ELF-1 (cell line): Measurements from ENCODE around the gene FOXR1.
A peak's percentile ranks its signal among the peaks of the same experiment; 100 is the strongest.
"Not testable (repeated sequence)": the region's sequence is repeated elsewhere in the genome, so short reads cannot be mapped to it uniquely, and the experiment has no call there.

Experiments used
- DNase-seq: peaks from one replicate; pipeline ENCODE4 v3.0.0-alpha.2; 2016; ENCODE audit warnings: low read depth, low spot score

Gene FOXR1

DNA sequence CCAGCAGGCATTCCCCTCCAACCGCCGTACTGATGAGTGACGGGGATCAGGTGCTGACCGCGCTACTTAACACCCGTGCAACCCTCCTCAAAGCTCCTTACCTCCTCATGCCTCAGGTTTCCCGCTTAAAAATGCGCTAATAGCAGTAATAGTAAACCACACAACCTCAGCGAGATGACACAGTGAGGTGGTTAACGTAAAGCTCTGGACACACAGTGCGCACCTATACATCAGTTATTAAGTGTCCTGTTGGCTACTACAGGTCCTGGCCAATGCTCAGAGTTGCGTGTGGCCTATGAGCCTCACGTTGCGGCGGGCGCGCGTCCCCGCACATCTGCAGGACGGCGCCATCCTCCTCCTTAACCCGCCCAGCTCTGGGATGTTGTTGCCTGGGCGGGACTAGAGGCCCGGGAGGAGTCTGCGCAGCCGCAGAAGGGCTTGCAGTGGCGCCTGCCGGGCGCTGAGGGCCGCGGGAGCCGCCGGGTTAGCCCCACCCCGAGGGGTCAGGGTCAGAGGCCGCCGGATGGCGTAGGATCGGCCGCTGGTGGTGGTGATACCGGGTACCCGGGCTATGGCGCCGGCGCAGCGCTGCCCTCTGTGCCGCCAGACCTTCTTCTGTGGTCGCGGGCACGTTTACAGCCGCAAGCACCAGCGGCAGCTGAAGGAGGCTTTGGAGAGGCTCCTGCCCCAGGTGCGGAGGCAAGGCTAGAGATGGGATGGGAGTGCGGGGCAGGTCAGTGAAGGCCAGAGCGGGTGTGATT, 26.2 kb downstream of the FOXR1 start, which contains the start of gene CENATAC:
Gene CENATAC, plus strand, starts transcription at position 512 of the 761 bp plus-strand sequence. Its CDS starts 60 bp downstream, at position 572.
- DNase-seq, result peak; percentile 96

DNA sequence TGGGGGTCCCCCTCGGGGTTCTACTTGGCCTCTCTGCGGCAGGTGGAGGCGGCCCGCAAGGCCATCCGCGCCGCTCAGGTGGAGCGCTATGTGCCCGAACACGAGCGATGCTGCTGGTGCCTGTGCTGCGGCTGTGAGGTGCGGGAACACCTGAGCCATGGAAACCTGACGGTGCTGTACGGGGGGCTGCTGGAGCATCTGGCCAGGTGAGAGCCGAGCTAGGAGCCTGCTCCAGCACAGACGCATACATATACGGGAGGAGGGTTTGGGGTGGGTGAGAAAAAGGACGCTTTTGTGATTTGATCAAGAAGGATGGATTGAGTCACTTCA, 26.8 kb downstream of the FOXR1 start:
- peak; percentile 46 for DNase-seq

DNA sequence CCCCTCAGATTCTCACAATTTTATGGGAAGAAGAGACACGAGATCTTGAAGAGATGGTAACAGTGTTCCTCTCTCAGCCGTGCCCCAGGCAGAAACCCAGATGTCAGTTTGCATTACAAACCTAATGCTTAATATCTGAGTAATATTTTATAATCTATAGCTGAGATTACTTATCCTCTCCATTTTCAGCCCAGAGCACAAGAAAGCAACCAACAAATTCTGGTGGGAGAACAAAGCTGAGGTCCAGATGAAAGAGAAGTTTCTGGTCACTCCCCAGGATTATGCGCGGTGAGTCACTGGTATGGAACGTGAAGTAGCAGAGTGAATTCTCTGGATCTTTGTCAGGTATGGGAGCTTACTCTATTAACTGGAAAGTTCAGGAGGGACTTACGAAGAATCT, 27.3 kb downstream of the FOXR1 start:
- peak; percentile 71 for DNase-seq

DNA sequence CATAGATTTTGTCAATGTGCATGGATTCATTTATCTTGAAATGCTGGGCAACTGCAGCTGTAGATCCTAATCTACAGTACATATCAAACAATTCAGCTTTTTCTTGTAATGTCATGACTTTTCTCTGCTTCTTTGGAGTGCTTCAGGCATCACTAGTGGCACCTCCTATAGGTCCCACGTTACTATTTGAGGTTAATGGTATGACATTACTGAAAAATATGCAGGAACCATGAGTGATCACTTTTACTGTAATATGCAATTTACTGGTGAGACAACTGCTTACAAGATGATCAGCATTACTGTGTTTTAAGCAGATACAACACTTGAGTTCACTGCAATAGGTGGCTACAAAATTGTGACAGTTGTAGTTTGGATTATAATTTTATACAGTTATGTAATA, 29.3 kb downstream of the FOXR1 start:
- DNase-seq, result no peak

DNA sequence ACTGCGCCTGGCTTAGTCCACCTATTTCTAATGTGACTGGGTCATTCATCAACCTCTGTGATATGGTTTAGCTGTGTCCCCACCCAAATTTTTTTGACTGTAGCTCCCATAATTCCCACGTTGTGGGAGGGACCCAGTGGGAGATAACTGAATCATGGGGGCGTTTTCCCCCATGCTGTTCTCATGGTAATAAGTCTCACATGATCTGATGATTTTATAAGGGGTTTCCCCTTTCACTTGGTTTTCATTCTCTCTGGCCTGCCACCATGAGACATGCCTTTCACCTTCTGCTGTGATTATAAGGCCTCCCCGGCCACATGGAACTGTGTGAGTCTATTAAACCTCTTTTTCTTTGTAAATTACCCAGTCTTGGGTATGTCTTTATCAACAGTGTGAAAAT, 35.1 kb downstream of the FOXR1 start:
- DNase-seq, result no peak

DNA sequence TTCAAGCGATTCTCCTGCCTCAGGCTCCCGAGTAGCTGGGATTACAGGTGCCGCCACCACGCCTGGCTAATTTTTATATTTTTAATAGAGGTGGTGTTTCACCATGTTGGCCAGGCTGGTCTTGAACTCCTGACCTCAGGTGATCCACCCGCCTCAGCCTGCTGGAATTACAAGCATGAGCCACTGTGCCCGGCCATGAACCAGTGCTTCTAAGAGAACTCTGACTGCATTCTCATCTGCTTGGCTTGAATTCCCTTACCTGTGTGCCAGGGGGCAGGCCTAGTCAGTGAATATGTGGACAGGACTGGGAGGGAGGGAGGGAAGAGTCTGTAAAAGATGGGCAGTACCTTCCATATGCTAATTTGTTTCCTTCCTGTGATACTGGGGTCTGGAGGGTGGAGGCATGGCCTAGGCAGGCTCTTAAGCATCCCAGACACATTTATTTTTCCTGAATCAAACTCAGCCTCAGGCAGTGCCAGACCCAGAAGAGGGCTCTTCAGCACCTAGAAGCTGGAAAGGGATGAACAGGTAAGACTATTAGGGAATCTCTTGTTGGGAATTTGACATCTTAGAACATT, 40.0 kb downstream of the FOXR1 start:
- no peak for DNase-seq

DNA sequence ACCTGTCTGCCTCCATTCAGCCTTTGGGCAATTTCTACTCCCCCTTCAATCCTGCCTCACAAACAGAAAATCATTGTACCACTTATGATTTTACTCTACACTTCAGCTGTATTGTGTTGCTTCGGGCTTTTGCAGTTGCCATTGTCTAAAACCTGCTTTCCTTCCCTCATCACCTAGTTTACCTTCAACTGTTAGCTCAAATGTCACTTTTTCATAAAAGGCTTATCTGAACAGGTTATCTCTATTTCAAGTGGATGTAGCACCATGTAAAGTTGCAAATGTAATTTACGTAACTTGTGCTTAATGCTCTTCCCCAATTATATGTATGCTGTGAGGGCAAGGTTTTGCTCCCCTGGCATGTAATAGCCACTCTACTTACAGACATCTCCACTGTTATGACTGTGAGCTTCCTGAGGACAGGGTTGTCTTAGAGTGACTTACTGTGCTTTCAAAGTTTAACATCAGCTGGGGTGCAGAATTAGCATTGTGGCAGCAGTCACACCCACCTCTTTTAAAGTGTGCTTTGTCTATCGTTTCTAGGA, 41.1 kb downstream of the FOXR1 start:
- no peak for DNase-seq

DNA sequence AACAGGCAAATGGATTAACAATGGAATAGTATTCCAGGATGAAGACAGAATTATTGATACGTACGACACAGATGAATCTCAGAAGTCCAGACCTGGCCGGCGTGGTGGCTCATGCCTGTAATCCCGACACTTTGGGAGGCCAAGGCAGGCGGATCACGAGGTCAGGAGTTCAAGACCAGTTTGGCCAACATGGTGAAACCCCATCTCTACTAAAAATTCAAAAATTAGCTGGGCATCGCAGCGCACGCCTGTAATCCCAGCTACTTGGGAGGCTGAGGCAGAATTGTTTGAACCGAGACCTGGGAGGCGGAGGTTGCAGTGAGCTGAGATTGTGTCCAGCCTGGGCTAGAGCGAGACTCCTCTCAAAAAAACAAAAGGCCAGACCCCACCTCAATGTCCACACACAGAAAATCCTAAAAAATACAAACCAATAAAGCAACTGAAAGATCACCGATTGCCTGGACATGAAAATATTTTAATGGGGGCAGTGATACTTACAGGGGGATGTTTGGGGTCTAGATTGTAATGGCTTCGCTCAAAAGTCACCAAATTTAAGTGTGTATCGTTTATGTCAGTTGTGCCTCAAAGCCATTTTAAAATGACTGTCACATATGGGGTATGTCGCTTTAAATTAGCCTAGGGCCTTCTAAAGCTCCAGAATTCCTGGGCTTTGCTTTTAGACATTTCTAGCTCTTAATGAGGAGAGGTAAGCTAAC, 42.8 kb downstream of the FOXR1 start:
- DNase-seq, result no peak

DNA sequence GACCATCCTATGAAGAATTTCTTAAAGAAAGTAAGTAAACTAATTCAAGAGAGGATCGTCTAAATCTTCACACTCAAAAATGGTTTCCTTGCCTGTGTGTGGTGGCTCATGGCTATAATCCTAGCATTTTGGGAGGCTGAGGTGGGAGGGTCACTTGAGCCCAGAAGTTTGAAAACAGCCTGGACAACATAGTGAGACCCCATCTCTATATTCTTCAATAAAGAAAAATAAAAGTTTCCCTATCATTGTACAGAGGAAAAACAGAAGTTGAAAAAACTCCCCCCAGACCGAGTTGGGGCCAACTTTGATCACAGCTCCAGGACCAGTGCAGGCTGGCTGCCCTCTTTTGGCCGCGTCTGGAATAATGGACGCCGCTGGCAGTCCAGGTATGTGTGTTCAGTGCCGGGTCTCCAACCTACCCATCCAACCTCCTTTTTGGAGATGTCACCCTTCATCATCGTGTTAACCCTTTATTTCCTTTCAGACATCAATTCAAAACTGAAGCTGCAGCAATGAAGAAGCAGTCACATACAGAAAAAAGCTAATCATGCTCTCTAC, 43.6 kb downstream of the FOXR1 start:
- no peak for DNase-seq

DNA sequence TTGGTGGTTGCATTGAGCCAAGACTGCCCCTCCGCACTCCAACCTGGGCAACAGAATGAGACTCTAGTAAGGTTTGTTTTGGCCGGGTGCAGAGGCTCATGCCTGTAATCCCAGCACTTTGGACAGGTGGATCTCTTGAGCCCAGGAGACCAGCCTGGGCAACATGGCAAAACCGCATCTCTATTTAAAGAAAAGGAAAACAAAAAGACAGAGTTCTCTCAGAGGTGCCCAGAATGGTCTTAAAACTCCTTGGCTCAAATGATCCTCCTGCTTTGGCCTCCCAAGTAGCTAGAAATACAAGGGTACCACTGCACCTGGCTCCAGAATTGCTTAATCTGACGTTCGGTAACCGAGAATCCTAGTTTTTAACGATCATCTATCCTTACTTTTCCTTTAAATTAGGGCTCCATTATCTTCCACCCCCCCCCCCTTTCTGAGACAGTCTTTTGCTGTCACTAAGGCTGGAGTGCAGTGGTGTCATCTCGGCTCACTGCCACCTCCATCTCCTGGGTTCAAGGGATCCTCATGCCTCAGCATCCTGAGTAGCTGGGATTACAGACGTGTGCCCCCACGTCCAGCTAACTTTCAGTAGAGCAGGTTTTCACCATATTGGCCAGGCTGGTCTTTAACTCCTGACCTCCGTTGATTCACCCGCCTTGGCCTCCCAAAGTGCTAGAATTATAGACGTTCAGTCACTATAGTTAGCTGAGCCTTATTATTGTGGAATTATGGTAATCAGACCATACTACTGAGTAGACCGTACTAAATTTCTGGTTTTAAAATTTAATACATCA, 44.9 kb downstream of the FOXR1 start:
- no peak for DNase-seq

DNA sequence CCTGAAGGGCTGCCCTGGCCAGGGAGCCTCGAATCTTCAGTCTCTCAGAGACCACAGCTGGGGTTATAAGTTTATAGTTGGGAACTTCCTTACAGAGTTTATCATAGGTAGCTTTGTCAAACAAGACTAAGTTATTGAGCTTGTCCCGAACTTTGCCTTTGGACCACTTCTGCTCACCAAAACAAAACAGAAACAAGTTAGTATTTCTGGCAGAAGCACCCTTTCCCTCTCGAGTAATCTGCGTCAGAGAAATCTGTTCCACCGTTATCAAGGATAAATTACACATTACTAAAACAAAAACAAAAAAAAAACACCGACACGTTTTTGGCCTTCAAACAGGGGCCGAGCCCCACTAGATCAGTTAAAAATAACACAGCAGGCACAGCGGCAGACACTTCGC, 45.8 kb downstream of the FOXR1 start:
- not testable (repeated sequence) for DNase-seq

DNA sequence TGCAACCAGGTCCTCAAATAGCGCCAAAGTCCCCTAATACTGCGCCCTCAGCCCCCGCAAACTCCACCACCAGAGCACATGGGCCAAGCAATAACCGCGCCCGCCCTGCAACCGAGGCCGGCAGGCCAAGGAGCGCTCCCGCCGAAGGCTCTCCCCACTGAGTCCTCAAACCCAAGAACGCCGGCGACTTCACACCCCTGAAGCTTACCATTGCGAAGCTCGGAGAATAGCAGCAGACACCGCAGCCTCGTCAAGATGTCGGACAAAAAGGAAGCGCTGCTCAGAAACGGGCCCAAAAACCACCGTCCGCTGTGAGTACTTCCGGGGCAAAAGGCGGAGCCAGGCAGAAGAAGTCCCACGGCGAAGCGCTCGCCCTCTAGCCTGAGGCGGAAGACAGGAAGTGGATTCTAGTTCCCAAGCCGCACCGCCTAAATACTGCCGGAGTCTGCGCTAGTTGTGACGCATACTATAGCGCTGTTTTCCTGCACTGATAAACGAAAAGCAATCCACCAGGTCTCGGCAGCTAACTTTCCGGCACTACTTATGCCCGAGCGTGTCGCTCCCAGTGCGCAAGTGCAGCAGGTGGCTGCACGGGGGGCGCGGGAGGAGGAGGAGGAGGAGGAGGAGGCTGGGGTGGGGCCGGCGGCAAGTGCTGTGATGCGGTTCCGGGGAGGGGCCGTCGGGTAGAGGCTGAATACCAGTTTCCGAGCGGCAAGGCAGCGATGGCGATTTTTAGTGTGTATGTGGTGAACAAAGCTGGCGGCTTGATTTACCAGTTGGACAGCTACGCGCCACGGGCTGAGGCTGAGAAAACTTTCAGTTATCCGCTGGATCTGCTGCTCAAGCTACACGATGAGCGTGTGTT, 46.7 kb downstream of the FOXR1 start, which contains the start of the genes RPS25 and TRAPPC4:
Gene RPS25, minus strand, starts transcription at position 270 of the 865 bp plus-strand sequence. Its CDS starts 59 bp downstream, at position 211.
Gene TRAPPC4, plus strand, starts transcription at position 693 of the 865 bp plus-strand sequence. Its CDS starts 30 bp downstream, at position 723.
- peak; percentile 97 for DNase-seq

DNA sequence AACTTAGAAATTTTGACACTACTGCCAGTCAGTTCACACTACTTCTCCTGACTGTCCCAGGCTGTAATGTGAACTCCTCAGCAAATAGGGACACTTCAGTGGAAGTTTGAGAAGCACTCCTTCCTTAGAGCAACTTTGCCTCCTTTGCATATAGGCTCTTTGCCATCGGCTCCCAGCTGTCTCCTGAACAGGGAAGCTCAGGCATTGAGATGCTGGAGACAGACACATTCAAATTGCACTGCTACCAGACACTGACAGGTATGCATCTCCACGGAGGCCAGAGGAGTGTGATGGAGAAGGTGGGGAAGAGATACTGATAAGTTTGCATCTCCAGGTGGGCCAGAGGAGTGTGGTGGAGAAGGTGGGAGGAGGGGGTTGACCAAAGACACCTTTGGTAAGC, 48.4 kb downstream of the FOXR1 start:
- no peak for DNase-seq

DNA sequence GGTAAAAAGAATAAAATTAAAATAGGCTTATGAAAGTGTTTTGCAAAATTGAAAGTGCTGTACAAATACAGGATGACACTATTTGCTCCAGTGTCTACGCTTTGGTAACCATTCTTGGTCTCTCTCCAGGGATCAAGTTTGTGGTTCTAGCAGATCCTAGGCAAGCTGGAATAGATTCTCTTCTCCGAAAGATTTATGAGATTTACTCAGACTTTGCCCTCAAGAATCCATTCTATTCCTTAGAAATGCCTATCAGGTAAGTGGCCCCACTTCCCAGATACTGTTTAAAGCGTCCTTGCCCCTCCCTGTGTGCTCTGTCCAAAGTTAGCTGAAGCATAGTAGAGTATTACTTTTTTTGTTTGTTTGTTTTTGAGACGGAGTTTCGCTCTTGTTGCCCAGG, 50.1 kb downstream of the FOXR1 start:
- DNase-seq, result no peak

DNA sequence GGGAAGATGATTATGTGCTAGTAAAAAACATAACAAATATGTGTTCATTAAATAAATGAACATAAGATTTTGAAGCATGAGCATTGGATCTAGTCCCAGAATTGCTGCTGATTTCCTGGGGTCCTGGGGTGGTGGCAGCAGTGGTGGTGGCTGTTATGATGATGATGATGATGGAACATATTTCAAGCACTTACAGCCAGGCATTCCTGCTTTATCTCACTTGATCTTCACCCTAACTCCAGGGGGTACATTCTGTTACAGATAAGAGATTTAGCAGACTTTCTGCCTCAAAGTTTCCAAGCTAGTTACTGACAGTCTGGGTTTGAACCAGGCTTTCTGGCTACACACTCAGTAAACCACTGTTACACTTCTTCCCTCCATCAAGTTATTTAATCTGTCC, 52.2 kb downstream of the FOXR1 start:
- no peak for DNase-seq

DNA sequence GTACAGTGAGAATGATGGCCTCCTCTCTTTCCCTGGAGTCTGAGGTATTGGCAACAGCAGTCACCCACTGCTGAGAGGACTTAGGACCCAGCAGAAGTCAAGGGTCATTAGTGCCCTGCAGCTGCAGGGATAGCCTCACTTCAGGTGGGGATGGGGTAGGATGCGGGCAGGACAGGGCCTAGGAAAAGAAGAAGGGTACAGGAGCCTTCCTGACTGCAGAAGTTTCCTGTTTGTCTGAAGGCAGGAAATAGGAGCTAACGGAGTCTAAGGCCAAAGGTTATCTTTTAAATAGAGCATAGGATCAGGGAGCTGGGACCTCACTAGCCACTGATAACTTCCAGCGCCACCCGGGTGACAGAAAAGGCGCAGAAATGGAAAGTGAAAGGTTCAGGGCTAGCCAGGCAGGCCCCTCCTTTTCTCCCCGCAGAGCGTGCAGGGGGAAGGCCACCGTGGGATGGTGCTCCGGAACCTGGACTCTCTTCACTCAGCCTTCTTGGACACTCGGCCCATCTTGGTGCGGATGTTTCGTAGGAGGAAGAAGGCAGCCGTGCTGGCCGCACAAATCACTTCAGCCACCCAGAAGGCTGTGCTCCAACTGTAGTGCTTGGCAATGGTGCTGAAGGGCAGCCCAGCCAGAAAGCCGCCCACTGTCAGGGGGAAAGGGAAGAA, 53.0 kb downstream of the FOXR1 start:
- no peak for DNase-seq

DNA sequence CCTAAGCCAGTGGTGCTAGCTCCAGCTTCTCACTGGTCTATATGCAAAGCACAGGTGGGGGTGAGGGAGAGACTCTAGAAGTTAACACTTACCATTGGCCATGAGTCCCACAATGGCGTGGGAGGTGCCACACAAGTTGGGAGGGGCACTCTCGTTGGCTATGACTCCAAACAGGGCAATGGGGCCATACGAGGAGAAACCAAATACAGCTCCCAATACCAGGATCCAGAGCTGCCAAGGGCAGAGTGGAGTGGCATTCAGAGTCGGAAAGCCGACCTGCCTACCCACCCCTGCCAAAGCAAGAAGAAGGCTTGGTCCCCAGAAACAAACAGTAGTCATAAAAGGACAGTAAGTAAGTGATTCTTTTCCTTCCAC, 53.5 kb downstream of the FOXR1 start:
- DNase-seq, result no peak

DNA sequence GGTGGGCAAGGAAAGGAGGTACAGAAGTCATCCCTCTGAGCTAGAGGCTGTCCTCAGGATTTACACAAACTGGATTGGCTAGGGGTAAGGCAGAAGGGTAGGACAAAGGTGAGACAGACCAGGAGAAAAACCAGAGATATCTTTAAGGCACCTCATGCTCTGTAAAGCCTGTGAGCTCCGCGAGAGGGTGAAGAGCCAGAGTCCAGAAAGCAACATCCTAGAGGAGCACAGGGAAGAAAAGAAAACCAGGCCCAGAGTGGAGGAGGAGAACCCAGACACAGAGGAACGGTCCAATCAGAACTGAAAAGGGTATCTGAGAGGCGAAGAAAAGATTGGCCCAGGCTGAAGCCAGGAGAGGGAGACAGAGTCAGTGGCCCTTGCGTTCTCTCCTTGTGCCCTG, 54.0 kb downstream of the FOXR1 start:
- DNase-seq, result no peak

DNA sequence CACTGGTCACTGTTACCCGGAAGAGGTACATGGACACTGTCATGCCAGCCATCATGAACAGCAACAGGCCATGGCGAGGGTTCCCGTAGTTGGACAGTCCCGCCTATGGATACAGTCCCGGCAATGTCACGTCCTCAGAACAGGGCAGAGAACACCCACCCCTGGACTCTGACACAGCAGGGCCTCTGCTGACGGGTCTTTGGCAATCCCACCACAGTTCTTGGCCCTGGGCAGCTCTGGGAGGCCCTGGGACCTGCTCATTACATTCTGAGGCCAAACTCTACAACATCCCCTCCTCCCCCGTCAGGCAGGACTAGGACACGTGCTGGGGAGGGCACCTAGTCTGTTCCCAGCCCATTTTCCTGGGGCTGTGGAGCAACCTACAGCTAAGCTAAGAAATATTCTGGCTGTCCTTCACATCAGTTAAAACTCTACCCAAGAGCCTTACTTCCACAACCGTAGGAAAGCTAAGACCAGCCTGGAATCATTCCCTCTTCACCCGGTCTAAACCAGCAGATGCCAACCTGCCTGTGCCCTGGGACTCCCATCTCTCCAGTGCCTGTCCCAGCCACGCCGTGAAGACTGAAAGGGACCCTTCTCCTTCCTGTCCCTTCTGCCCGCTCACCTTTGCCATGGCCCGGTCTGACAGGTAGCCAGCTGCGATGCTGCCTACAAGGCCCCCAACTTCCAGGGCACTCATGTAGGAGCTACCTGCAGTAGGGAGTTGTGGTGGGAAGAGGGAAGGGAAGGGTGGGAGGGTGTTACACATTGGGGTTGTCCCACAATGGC, 54.6 kb downstream of the FOXR1 start:
- no peak for DNase-seq
